GM06990 (cell line): ENCODE measurements around the gene PPP1CA.

ENCODE experiments used
- DNase-seq: peaks from one replicate; pipeline ENCODE4 v3.0.0-alpha.2; 2011; ENCODE audit not compliant: insufficient read length; ENCODE audit errors: extremely low read depth
- H3K27me3 ChIP-seq: replicated peaks from 2 replicates; pipeline ENCODE4 v1.6.0; 2011; ENCODE audit warnings: low read length; ENCODE audit not compliant: control insufficient read depth, insufficient read depth
- H3K36me3 ChIP-seq: 2 replicates; pipeline ENCODE4 v1.5.1; 2011; ENCODE audit warnings: low read length; ENCODE audit not compliant: control insufficient read depth, insufficient read depth
- H3K4me3 ChIP-seq: replicated peaks from 2 replicates; pipeline ENCODE4 v1.5.1; 2011; ENCODE audit warnings: low read depth, mild to moderate bottlenecking, control low read depth, low read length
- TF ChIP-seq, protein P1 (sequence below): IDR thresholded peaks from 2 replicates; pipeline ENCODE4 v1.5.1; 2011; ENCODE audit warnings: low read length, control low read depth, mild to moderate bottlenecking, inconsistent platforms; ENCODE audit not compliant: insufficient read depth, poor library complexity, severe bottlenecking

PPP1CA gene

DNA sequence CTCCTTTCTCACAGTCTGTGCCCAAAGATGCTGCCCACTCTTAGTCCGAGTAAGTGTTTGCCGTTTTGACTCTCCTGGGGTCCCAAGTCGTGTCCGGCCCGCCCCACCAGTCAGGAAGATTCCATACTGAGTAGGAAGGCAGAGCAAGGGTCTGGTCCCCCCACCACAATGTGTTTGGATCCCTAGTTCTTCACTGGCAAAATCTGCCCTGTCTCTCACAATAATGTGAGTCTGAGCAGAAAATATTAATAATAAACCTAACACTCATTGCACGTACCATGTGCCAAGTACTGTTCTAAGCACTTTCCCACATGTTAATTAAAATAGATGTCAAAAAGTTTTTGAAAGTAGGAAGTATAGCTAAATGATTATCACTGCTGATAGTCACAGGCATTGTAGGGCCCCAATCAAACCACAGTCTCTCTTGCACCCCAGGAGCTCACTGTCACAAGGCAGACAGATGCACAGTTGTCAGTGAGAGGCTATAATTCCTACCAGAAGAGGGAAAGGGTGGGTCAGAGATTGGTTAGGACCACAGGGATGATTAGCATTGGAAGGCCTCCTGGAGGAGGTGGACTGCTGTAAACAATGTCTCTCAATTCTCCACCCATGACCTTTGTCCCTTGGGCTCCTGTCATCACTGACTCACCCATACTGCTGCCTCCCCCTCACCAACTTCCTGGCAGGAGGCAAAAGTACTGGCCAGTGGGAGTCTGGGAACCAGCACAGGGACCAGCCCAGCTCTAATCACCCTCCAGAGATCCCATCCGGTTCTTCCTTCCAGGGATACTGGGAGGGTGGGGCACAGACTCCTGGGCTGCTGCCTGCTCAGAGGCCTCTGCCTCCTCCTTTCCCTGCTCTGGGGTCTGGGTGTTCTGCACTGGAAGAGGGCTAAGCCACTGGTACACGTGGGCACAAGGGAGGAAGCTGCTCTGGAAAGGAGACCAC, 47.3 kb downstream of the PPP1CA start:
- Histone ChIP-seq H3K4me3 (peak overlapping the region; percentile 76), H3K36me3 (peaks cover 2% of the 10 kb centered on the region; the same call in 1 of the 2 replicates), H3K27me3 (no peaks in the 10 kb centered on the region)
- TF ChIP-seq, protein P1, sequence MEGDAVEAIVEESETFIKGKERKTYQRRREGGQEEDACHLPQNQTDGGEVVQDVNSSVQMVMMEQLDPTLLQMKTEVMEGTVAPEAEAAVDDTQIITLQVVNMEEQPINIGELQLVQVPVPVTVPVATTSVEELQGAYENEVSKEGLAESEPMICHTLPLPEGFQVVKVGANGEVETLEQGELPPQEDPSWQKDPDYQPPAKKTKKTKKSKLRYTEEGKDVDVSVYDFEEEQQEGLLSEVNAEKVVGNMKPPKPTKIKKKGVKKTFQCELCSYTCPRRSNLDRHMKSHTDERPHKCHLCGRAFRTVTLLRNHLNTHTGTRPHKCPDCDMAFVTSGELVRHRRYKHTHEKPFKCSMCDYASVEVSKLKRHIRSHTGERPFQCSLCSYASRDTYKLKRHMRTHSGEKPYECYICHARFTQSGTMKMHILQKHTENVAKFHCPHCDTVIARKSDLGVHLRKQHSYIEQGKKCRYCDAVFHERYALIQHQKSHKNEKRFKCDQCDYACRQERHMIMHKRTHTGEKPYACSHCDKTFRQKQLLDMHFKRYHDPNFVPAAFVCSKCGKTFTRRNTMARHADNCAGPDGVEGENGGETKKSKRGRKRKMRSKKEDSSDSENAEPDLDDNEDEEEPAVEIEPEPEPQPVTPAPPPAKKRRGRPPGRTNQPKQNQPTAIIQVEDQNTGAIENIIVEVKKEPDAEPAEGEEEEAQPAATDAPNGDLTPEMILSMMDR, result no peak
- DNase-seq, result no peak

DNA sequence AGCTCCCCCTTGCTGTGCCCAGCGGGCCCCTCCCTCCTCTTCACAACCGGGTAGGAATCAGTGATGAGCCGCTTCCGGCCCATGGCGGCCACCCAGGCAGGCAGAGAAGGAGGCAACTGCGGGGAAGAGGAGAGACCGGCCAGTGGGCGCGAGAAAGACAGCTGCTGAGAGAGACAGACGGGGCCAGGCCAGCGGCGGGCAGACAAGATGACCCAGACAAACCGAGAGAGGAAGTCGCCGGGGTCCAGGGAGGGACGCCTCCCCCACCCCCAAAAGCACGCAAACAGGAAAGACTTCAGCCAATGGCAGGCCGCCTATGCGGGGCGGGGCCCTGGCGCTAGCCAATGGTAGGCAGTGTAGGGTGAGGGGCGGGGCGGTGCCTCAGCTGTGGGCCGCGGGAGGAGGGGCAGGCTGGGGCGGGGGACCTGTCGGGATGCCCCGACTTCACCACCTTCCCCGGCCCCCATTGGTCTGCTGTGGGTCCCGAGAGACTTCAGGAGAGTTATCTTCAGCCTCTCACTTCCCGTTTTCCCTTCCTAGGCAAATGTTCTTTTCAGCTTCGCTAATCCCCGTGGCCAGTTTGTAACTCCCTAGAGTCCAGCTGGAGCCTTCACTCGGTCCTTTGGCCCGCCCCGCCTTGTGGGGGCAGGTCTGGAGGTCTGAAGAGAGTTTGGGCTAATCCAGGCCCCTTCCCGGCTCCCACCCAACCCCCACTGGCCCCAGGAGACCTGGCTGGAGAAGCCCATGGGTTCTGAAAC, 48.2 kb downstream of the PPP1CA start, which contains the start of gene POLD4:
POLD4 (minus strand) TSS at position 230 of the 758 bp plus-strand sequence; CDS start at position 83, 147 bp downstream.
- Histone ChIP-seq H3K36me3 (peaks cover 2% of the 10 kb centered on the region; the same call in 1 of the 2 replicates), H3K4me3 (peak within 1 kb of the TSS; percentile 76), H3K27me3 (no peaks in the 10 kb centered on the region)
- DNase-seq, result peak; percentile 99
- TF ChIP-seq, protein P1, result no peak

DNA sequence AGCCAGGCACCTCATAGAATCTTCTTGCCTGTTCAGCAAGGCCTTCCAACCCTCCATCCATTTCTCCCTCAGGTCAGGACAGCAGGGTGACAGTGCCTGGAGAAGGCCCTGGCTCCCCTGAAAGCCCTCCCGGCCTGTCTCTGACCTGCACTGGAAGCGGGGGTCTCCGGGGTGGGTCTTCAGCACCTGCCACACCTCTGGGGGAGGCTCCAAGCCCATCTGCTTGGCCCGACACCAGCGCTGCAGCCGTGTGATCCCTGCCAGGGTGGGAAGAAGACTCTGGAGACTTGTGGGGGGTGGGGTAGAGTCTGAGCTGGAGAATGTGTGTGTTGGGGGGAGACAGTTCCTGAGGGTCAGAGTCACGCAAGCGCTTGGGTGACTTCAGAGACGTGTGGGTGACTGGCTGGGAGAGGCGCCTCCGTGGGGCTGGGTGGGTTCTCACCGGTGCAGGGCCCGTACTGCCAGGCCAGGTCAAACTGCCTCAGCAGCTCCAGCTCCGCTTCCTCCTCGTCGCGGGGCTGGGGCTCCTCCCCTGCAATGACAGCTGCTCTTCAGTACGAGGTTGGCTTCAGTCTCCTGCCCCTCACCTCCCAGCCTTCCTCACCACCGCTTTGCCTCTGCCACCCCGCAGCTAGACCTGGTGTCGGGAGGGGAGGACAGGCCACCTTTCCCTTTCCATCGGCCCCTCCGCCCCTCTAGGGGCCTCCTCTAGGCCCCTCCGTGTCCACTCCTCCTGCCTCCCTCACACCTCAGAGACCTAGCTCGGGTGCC, 48.9 kb downstream of the PPP1CA start:
- Histone ChIP-seq H3K27me3 (no peaks in the 10 kb centered on the region), H3K4me3 (peak overlapping the region; percentile 76), H3K36me3 (peaks cover 2% of the 10 kb centered on the region; the same call in 1 of the 2 replicates)
- no peak for DNase-seq
- TF ChIP-seq, protein P1, result no peak

DNA sequence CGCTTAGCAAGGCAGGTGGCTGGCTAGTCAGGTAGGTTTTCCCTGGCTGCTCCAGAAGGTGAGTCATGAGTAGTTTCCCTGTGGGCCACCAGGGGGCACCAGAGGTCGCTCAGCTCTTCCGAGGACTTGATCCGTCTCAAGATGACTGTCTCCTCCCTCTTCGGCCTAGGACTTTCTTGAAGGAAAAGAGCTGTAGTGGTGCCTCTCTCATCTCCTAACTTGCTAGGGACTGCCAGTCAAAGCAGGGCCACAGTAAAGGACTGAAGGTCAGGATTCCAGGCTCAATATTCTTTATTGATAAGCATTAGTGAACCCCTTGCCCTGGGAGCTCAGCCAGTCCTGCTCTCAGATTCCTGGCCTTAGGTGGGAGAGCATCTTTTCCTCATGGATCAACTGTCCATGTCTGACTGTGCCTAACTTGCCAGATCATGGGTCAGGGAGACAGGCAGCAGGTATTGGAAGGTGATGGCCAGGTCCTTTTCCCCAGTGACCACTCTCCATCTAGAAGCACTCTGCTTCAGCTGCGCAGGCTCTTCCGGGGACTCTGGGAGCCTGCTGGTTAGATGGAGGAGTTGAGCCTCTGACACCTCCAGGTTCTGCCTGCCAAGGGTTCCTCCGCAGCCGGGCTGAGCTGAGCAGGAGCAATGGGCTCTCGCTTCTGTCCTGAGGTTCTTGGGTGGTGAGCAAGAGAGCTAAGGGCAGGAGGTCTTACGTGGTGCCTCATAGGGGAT, 50.2 kb downstream of the PPP1CA start:
- H3K4me3 ChIP-seq, result peak overlapping the region; percentile 56

More for the DNA sequence above, 50.2 kb downstream of the PPP1CA start:
- Histone ChIP-seq H3K27me3 (no peaks in the 10 kb centered on the region), H3K36me3 (peaks cover 2% of the 10 kb centered on the region; the same call in 1 of the 2 replicates)
- DNase-seq, result no peak
- TF ChIP-seq, protein P1, result peak; percentile 98
